ENCODE measurements around the gene SLC25A40. TPM values are rescaled to one million over a fixed set of nuclear protein-coding genes. Genes with fewer than 3 reads are reported as not detected.
"Not testable (repeated sequence)": the region's sequence is repeated elsewhere in the genome, so short reads cannot be mapped to it uniquely, and the experiment has no call there.

The SLC25A40 gene
- polyA plus RNA-seq, 4 donors: 26.7 to 40.4 (median 38.6) TPM

DNA sequence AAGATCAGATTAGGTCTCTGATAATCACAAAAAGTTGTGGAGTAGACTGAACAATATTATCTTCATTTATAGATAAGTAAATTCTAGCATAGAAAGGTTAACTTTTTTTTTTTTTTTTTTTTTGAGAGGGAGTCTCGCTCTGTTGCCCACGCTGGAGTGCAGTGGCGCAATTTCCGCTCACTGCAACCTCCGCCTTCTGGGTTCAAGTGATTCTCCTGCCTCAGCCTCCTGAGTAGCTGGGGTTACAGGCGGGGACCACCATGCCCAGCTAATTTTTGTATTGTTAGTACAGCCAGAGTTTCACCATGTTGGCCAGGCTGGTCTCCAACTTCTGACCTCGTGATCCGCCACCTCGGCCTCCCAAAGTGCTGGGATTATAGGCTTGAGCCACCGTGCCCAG is 2.8 kb downstream of the SLC25A40 start:
- not testable (repeated sequence) for DNase-seq (ENCODE audit: low read depth in 4 of 4, low spot score in 3 of 4)

DNA sequence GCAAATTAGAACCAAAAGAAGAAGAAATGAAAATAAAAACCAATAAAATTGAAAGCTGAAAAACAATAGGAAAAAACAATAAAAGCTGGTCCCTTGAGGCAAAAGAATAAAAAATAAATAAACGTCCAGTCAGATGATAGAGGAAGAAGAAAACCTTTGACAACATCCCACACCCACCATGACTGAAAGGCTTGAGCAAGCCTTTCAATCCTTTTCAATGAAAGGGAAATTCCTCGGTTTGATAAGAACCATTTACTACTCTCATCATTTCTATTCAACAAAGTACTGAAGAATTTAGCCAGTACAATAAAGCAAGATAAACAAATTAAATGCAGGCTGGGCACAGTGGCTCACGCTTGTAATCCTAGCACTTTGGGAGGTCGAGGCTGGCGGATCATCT is 3.8 kb downstream of the SLC25A40 start:
- DNase-seq (ENCODE audit: low read depth in 4 of 4, low spot score in 3 of 4): no peak

DNA sequence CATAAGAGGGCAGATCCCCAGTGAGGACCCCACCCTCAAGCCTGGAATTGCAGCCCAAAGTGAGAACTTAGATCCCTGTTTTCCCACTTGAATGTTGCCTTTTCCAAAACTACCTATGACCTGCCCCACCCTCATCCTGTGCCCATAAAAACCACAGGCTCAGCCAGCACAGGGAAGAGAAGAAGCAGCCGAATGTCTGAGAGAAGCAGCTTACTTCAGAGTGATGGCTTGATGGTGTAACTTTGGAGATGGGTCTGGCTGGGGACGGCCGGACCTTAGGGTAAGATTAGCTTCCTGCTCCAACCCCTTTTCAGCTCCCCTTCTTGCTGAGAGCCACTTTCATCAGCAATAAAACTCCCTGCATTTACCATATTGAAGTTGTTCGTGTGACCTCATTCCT is 5.7 kb downstream of the SLC25A40 start:
- DNase-seq (ENCODE audit: low read depth in 4 of 4, low spot score in 3 of 4): no peak

DNA sequence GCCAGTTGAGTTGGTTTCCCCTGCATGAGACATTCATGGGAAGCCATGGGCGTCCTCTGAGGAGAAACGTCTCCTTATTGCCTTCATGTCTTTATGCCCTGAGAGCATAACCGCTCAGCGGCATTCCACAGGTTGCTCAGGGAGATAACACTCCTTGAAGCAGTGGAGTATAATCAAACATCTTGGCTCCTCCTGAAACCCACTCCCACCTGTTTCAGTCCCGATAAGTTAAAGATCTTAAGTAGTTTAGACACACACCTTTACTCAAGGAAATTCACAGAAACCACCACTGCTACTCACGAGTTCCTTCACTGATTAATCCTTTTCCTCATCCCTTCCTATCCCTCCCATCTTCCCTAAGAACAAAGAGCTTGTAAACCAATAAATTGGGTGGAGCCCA is 9.6 kb downstream of the SLC25A40 start:
- not testable (repeated sequence) for DNase-seq (ENCODE audit: low read depth in 4 of 4, low spot score in 3 of 4)

DNA sequence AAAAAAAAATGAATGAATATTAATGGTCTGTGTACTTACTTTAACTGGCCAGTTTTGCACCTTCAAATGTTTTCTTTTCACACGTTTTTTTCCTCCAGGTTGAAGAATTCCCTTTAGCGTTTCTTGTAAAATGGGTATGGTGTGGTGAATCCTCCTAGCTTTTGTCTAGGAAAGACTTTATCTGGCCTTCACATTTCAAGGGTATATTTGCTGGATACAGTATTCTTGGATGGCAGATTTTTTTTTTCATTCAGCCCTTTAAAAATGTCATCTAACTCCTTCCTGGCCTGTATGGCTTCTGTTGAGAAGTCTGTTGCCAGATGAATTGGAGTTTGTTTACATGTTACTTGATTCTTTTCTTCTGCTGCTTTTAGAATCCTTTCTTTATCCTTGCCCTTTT is 10.1 kb downstream of the SLC25A40 start:
- no peak for DNase-seq (ENCODE audit: low read depth in 4 of 4, low spot score in 3 of 4)

DNA sequence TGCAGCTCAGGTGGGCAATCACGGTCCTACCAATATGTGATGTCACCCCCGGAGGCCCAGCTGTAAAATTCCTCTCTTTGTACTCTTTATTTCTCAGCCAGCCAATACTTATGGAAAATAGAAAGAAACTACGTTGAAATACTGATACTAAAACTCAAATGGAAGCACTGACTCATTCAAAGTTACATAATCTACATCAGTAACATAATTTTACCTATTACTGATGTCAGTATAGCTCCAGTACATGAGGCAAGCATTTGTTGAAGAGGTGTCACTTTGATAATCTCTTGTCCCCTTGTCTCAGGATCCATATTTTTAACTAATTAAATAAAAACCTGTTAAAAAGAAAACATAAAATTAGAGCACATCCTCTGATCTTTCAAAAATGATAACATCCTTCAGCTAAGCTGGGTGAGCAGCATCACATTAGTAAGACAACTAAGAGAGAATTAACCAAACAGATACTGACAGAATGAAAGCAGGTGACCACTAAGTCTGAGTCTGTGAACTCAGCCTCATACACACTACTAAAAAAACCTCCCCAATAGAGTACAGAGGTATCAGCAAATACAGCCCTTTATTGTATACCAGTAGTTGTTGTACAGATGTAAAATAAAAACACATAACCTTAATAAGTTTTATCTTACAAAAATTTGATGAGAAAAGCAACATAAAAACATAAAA is 17.6 kb downstream of the SLC25A40 start:
- DNase-seq (ENCODE audit: low read depth in 4 of 4, low spot score in 3 of 4): no peak

DNA sequence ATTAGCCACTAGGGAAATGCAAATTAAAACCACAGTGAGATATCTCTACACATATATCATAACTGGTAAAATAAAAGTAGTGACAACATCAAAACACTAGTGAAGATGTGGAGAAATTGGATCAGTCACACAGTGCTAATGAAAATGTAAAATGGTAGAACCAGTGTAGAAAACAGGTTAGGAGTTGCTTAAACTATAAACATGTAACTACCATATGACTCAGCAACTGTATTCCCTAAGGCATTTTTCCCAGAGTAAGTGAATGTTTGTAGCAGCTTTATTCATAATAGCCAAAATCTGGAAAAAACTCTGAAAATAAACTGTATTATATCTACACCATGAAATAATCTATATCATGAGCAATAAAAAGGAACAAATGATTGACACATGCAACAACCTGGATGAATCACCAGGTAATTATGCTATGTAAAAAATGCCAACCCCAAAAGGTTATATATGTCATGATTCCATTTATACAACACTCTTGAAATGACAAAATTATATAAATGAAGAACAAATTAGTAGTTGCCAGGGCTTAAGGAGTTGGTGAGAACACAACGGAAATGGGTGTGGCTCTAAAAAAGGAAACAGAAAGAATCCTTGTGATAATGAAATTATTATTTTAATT is 22.8 kb downstream of the SLC25A40 start:
- no peak for DNase-seq (ENCODE audit: low read depth in 4 of 4, low spot score in 3 of 4)

DNA sequence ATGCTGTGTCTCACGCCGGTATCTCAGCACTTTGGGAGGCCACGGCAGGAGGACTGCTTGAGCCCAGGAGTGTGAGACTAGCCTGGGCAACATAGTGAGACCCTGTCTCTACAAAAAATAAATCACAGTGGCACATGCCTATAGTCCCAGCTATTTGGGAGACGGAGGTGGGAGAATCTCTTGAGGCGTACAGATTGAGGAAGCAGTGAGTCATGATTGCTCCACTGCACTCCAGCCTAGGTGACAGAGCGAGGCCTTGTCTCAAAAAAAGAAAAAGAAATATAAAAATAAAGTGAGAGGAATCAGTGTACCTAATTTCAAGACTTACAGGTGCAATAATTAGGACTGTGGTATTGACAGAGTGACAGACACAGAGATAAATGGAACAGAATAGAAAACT is 23.9 kb downstream of the SLC25A40 start:
- DNase-seq (ENCODE audit: low read depth in 4 of 4, low spot score in 3 of 4): no peak

DNA sequence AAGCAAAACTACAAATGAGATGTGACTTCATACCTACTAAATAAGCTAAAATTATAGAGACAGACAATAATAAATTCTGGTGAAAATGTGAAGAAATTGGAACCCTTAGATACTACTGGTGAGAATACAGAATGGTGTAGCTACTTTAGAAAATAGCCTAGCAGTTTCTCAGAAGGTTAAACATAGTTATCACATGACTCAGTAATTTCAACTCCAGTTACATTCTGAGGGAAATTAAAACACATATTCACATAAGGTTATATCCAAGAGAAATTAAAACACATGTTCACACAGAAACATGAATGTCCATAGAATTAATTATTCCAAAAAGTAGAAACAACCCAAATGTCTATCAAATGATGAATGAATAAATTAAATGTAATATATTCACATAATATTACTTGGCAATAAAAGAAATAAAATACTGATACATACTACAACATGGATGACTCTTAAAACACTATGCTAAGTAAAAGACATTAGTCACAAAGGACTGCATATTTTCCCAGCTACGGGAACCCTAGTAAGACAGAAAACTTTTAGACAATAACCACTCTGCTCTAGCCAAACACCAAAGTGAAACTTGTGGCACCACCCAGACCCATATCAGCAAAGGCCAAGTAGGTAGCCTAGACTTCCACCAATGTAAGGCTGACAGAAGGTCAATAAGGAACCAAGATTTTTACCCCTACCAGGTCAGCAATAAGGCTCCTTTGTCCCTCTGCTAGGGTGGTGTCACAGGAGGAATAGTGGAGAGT is 25.1 kb downstream of the SLC25A40 start:
- no peak for DNase-seq (ENCODE audit: low read depth in 4 of 4, low spot score in 3 of 4)

DNA sequence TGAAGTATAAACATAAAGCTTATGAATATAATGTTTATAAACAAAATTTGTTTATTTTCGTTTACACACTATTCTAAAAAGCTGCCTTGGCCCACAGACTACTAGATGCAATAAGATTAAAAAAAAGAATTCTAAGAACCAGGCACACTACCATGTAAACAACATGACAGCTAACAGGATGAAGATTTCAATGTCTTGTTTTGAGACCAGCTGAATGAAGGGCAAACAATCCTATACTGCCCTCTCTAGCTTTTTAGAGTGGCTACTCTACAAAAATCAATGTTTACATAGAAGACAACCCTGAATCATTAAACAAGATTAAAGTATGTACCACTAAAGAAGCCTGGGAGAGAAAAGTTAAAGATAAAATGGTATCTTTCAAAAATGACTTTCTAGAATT is 38.6 kb downstream of the SLC25A40 start:
- DNase-seq (ENCODE audit: low read depth in 4 of 4, low spot score in 3 of 4): no peak

DNA sequence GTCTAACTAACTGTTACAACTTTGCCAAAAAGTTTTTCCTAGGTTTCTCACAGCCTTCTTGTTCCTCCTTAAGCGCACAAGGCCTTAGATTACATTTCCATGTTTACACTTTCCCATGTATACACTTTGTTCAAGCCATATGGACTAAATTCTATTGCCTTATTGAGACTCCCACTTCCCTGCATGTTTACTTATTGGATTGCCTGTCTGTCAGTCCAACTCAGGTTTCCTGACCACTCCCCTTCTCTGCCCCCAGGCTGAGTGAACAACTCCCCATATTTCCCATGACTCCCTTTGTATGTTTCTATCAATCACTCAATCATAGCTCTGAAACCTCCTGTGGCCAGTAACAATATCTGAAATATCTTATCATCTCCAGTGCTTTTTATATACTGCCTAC is 43.0 kb downstream of the SLC25A40 start:
- DNase-seq (ENCODE audit: low read depth in 4 of 4, low spot score in 3 of 4): no peak

DNA sequence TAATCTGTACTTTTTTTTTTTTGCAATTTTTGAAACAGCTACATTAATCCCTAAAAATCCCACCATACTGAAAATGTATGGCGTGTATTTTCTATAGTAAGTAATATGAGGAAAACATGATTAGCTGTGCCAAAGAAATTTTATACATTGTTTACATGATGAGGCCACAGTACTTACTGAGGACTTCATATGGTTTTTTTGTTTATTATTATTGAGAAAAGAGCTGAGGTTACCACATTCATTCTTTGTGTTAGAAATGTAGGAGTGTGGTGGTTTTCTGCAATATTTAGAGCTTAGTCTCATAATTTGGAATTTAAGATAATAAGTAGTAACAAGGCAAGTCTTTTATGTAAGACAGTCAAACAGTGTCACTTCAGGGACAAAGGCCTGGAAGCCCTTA is 45.1 kb downstream of the SLC25A40 start:
- DNase-seq (ENCODE audit: low read depth in 4 of 4, low spot score in 3 of 4): no peak

DNA sequence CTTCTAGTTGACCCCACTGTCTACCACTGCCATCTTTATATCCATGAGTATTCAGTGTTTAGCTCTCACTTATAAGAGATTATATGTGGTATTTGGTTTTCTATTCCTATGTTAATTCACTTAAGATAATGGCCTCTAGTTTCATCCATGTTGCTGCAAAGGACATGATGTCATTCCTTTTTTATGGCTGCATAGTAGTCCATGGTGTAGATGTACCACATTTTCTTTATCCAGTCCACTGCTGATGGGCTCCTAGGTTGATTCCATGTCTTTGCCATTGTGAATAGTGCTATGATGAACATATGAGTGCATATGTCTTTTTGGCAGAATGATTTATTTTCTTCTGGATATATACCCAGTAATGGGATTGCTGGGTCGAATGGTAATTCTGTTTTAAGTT is 47.8 kb downstream of the SLC25A40 start:
- DNase-seq (ENCODE audit: low read depth in 4 of 4, low spot score in 3 of 4): not testable (repeated sequence)

DNA sequence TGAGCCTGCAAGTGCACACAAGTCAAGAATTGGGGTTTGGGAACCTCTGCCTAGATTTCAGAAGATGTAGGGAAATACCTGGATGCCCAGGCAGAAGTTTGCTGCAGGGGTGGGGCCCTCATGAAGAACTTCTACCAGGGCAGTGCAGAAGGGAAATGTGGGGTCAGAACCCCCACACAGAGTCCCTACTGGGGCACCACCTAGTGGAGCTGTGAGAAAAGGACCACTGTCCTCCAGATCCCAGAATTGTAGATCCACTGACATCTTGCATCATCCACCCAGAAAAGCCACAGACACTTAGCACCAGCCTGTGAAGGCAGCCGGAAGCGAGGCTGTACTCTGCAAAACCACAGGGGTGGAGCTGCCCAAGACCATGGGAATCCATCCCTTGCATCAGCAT is 50.8 kb downstream of the SLC25A40 start:
- DNase-seq (ENCODE audit: low read depth in 4 of 4, low spot score in 3 of 4): not testable (repeated sequence)

DNA sequence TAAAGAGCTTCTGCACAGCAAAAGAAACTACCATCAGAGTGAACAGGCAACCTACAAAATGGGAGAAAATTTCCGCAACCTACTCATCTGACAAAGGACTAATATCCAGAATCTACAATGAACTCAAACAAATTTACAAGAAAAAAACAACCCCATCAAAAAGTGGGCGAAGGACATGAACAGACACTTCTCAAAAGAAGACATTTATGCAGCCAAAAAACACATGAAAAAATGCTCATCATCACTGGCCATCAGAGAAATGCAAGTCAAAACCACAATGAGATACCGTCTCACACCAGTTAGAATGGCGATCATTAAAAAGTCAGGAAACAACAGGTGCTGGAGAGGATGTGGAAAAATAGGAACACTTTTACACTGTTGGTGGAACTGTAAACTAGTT is 54.1 kb downstream of the SLC25A40 start:
- not testable (repeated sequence) for DNase-seq (ENCODE audit: low read depth in 4 of 4, low spot score in 3 of 4)

DNA sequence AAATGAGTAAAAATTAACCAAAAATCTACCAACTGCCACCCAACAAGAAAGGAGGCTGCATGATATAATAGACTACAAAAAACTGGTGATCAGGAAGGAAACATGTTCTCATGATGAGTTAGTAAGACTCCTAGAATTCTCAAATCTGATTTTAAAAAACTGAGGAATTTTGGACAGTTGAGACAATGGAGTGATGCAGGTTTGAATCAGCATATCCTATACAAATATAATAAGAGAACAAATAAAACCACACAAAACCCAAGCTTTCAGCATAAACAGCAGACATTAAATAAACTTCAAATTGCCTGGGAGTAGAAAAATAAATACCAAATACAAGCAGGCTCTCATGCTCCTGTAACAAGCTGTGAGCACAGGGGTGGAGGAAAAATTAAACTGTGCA is 57.8 kb downstream of the SLC25A40 start:
- no peak for DNase-seq (ENCODE audit: low read depth in 4 of 4, low spot score in 3 of 4)

DNA sequence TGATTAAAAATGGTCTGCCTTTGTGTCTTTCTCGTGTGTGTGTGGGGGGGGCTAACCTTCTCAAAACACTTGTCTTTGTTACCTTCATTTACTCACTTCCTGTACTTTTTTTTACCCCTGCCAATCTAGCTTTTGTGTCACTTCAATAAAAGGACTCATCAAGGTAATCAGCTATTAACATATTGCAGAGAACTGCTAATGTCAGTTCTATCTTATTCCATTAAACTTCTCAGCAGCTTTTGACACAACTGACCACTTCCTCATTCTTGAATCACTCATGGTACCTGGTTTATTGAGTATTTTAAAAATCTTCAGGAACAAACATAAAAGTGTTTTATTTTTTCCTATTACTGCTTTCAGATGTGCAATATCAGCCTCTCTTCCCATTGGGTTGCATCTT is 59.8 kb downstream of the SLC25A40 start:
- DNase-seq (ENCODE audit: low read depth in 4 of 4, low spot score in 3 of 4): no peak

DNA sequence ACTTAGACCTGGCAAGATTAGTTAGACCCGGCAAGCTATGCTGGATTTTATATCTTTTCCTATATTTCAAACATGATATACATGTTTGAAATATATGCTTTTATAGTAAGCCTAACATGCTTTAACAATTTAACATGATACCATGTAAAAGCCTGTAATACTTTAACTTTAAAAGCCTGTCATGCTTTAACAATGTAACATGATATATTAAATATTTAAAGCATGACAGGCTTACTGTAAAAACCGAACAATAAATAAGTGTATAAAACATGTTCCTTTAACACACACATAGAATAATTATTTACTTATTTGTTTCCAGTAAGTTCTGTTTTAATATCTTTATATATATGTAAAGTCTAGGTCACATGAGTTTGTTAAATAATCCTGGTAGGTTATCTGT is 65.4 kb downstream of the SLC25A40 start:
- DNase-seq (ENCODE audit: low read depth in 4 of 4, low spot score in 3 of 4): no peak

DNA sequence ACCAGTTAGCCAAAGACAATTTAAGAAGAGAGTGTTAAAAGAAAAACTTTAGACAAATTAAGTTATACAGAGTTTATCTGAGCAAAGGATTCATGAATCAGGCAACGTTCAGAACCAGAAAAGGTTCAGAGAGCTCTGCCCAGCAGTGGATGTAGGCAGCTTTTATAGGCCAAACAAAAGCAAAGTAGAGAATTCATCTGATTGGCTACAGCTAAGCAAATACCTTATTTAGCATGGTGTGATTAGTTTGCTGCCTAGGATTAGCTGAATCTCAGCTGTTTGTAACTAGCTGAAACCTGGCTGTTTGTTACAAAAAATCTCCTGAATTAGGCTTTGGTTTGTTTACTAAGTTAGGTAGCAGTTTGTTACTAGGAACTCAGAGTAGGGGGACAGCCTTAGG is 66.0 kb downstream of the SLC25A40 start:
- DNase-seq (ENCODE audit: low read depth in 4 of 4, low spot score in 3 of 4): no peak

DNA sequence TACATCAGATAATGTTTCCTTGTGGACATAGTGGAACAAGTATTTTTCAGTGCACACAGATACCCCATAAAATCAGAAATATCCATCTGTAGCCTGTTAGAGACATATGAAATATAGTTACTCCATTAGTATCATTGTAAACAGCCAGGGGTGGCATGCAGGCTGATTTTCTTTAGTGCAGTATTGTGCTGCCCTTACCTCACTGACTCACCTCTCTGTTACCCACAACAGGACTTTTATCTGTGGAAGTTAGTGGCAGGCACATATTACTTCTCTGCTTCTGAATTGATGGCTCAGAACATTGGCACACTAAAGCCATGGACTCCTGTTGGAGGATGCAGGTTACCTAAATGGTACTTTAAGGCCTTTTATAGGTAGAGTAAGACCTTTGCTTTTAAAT is 70.0 kb downstream of the SLC25A40 start:
- DNase-seq (ENCODE audit: low read depth in 4 of 4, low spot score in 3 of 4): no peak

DNA sequence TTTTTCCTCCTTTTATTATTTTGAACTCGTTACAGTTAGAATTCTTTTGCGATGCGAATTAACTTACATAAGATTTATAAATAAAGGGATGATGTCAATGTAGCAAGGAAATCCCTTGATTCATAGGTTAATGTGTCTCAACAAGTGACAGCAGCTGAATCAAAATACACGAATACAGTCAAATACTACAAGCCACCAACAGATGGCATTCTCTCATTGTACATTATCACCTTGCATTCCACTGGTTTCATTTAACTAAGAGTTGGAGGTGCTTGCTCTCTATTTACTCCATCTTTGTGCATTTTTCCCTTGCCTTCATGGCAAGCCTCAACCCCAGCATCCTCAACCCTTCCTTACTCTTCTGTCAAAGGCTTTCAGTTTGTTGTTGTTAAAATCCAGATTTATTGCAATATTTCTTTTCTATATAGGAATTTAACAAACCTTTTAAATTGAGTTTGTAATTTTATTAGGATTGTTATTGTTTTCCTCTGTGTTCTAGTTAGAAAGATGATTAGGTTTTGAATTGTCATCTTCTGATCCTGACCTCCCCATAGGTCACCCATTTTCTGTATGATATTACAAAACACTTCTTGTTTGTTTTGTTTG is 78.3 kb downstream of the SLC25A40 start:
- DNase-seq (ENCODE audit: low read depth in 4 of 4, low spot score in 3 of 4): peak; percentile 6 to 16 (median 6)

DNA sequence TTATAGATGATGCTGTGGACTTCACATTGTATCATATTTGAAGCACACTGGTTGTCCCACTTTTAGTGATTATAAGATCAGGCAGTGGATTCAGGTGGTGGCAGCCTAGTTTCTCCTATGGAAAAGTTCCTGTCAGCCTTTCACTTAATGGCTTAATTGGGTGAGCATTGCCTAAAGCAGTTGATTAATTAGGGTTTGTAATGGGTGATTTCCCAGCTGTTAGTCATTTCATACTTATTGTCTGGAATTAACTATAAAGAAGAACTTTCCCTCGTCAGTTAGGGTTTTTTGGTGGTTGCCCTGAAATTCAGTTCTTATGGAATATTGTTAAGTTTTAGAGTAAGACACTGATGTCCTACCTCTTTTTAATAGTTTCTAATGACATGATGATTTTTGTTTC is 78.8 kb downstream of the SLC25A40 start:
- no peak for DNase-seq (ENCODE audit: low read depth in 4 of 4, low spot score in 3 of 4)
